Measurements from ENCODE around the gene CCDC174. TPM values are rescaled to one million over a fixed set of nuclear protein-coding genes. Genes with fewer than 3 reads are reported as not detected.
A peak's percentile ranks its signal among the peaks of the same experiment; 100 is the strongest.

The CCDC174 gene
- total RNA-seq, 5 donors from 2014 or later (not counting 1 experiment from before 2014, with no cell fraction given): 36.1 to 48.9 (median 40.6) TPM

DNA sequence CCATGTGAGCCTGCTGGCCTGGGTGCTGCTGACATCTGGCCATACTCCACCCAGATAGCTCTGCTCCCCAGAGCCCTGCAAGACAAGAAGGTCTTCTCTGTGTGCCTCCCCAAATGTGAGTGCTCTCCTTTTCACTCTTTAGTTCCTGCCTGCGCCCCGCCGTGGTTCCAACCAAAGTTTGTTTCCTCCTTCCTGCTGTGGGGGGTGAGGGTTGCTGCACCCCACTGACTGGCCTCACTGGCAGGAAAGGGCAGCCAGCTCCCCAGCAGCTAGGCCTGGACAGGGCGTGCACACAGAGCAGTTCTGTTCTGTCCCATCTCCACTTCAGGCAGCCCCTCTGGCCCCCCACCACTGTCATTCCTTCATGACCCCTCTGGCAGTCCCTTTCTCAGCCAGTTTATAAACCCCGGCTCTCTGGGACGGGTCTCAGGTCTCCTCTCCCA is 5.4 kb upstream of the CCDC174 start:
- H3K36me3 Mint-ChIP-seq: no peaks in the 10 kb centered on the region
- DNase-seq (no peak), ATAC-seq (replicated peaks in 1 of 4) (no peak)
- H3K27me3 ChIP-seq (replicated peaks in 1 of 2; ENCODE audit: control insufficient read depth in 2 of 2, extremely low read depth in 1 of 2, insufficient read depth in 2 of 2, low read length in 1 of 2): peaks cover 2 to 7% of the 10 kb centered on the region in 2 experiments
- H3K27ac ChIP-seq (ENCODE audit: low read length): no peak overlapping the region
- H3K4me1 ChIP-seq (ENCODE audit: control insufficient read depth in 1 of 2, extremely low read depth in 1 of 2, insufficient read depth in 2 of 2, low read length in 2 of 2): peaks cover 2 to 10% of the 10 kb centered on the region in 2 experiments
- no peaks in the 10 kb centered on the region for H3K36me3 ChIP-seq (ENCODE audit: control insufficient read depth in 2 of 2, extremely low read depth in 1 of 2, insufficient read depth in 1 of 2, low read length in 1 of 2)
- WGBS (ENCODE audit: insufficient coverage): 90% methylated on average over 1 of the region's 6 CpGs
- peaks cover 19 to 27% (median 23%) of the 10 kb centered on the region in 3 donors for H3K4me1 Mint-ChIP-seq
- no peaks in the 10 kb centered on the region for H3K9me3 Mint-ChIP-seq
- no peaks in the 10 kb centered on the region for H3K9me3 ChIP-seq
- no peak overlapping the region for H3K4me3 ChIP-seq (ENCODE audit: control insufficient read depth in 1 of 2, extremely low read depth in 1 of 2, low read length in 1 of 2)
- H3K27ac Mint-ChIP-seq: no peak overlapping the region
- ChIA-PET POLR2A (no interaction called here), CTCF (no interaction called here)
- H3K27me3 Mint-ChIP-seq: peaks cover 0 to 8% of the 10 kb centered on the region in 2 donors
- H3K4me3 Mint-ChIP-seq: no peak overlapping the region

DNA sequence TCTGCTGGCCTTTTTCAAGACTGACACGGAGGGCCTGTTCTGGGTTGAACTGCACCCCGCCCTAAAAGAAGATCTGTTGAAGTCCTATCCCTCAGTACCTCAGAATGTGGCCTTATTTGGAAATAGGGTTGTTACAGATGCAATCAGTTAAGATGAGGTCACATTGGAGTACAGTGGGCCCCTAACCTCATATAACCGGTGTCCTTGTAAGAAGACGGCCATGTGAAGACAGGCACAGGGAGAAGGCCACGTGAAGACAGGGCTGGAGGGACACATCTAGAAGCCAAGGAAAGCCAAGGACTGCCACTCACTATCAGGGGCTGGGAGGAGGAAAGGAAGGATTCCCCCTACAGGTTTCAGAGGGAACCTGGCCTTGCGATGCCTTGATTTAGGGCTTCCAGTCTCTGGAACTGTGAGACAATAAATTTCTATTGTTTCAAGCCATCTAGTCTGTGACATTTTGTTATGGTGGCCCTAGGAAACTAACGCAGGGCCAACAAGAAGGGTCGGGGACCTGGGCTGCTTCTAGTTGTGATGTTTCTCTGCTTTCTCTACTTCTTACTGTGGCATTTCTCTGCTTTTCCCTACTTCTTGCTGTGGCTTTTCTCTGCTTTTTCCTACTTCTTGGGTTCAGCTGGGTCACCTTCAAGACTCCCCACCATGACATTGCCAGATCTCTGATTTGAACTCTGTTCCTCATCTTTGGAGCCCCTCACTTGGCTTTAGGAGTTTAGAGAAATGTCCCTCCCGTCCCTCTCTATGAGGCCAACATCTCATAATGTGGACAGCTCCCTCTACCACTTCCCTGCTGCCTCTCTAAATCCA is 4.8 kb upstream of the CCDC174 start:
- peaks cover 2 to 11% of the 10 kb centered on the region in 2 experiments for H3K4me1 ChIP-seq (ENCODE audit: control insufficient read depth in 1 of 2, extremely low read depth in 1 of 2, insufficient read depth in 2 of 2, low read length in 2 of 2)
- ChIA-PET CTCF (no interaction called here), POLR2A (no interaction called here)
- peaks cover 24 to 28% (median 28%) of the 10 kb centered on the region in 3 donors for H3K4me1 Mint-ChIP-seq
- H3K9me3 Mint-ChIP-seq: no peaks in the 10 kb centered on the region
- DNase-seq: no peak
- no peaks in the 10 kb centered on the region for H3K36me3 ChIP-seq (ENCODE audit: control insufficient read depth in 2 of 2, extremely low read depth in 1 of 2, insufficient read depth in 1 of 2, low read length in 1 of 2)
- H3K27me3 Mint-ChIP-seq: peaks cover 0 to 8% of the 10 kb centered on the region in 2 donors
- no peak overlapping the region for H3K27ac Mint-ChIP-seq
- no CpG with 5 or more reads among the region's 9 CpGs for WGBS (ENCODE audit: insufficient coverage)
- peaks cover under 1 to 1% of the 10 kb centered on the region in 2 experiments for H3K27me3 ChIP-seq (replicated peaks in 1 of 2; ENCODE audit: control insufficient read depth in 2 of 2, extremely low read depth in 1 of 2, insufficient read depth in 2 of 2, low read length in 1 of 2)
- ATAC-seq (replicated peaks in 1 of 4): no peak
- no peak overlapping the region for H3K4me3 ChIP-seq (ENCODE audit: control insufficient read depth in 1 of 2, extremely low read depth in 1 of 2, low read length in 1 of 2)
- no peak overlapping the region for H3K27ac ChIP-seq (ENCODE audit: low read length)
- no peaks in the 10 kb centered on the region for H3K36me3 Mint-ChIP-seq
- no peaks in the 10 kb centered on the region for H3K9me3 ChIP-seq
- H3K4me3 Mint-ChIP-seq: no peak overlapping the region

DNA sequence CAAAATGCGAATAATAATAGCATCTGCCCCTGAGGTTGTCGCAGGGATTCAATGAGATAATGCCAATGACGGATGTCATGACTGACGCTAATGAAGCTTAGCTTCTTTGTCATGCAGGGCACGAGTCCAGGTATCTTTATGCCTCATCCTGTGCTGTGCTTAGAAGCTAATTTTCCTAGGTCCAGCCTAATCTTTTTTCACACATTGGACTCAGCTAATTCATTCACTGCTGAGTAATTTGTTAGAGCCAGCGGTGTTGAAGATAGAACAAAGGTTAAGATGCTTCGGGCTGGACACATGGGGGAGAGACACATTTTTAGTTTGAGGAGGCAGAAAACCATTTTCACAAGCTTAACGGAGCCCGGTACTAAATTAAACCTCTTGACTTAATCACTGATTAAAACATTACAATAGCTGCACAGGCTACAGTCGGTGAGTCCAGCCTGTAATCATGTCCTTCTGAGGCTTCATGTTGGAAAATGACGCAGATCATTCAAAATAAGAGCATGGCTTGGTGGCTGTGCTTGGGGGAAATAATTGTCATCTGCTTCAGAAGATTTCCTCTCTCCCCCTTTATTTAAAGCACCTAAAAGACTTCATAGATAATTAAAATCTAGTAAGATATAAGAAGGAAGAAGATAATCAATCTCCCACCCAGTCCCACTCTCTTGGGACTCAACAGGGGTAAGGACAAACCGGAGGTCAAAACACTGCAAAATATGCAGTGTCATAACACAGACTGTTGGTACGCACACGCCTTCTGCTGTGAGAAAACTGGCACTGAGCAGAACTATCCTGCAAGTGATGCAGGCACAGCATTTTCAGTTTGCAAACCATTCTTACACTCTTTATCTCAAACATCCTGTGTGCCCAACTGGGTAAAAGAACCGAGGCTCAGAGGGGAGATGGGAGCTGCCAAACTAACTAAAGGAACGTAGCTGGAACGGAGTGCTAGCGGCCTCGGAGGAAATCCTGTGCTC is 3.3 kb upstream of the CCDC174 start:
- Histone ChIP-seq H3K4me3 (ENCODE audit: control insufficient read depth in 1 of 2, extremely low read depth in 1 of 2, low read length in 1 of 2) (no peak overlapping the region), H3K27me3 (replicated peaks in 1 of 2; ENCODE audit: control insufficient read depth in 2 of 2, extremely low read depth in 1 of 2, insufficient read depth in 2 of 2, low read length in 1 of 2) (no peaks in the 10 kb centered on the region), H3K4me1 (ENCODE audit: control insufficient read depth in 1 of 2, extremely low read depth in 1 of 2, insufficient read depth in 2 of 2, low read length in 2 of 2) (peaks cover 9 to 21% of the 10 kb centered on the region in 2 experiments), H3K36me3 (ENCODE audit: control insufficient read depth in 2 of 2, extremely low read depth in 1 of 2, insufficient read depth in 1 of 2, low read length in 1 of 2) (no peaks in the 10 kb centered on the region), H3K27ac (ENCODE audit: low read length) (no peak overlapping the region), H3K9me3 (no peaks in the 10 kb centered on the region)
- ATAC-seq (replicated peaks in 1 of 4) (no peak), DNase-seq (no peak)
- WGBS (ENCODE audit: insufficient coverage): 81% methylated on average over 7 of the region's 19 CpGs
- Mint-ChIP-seq H3K36me3 (no peaks in the 10 kb centered on the region), H3K9me3 (no peaks in the 10 kb centered on the region), H3K27ac (peak overlapping the region; percentile 17), H3K27me3 (peaks cover 0 to 1% of the 10 kb centered on the region in 2 donors), H3K4me1 (peaks cover 37 to 40% (median 39%) of the 10 kb centered on the region in 3 donors), H3K4me3 (peak overlapping the region; percentile 4 to 22 (median 19))
- CTCF ChIA-PET: interaction anchor here in 1 of 2 donors (0.6 kb wide), 1 partner anchor 17 kb away, joined by 4 read pairs; no protein-coding TSS in a partner anchor
- POLR2A ChIA-PET: no interaction called here

DNA sequence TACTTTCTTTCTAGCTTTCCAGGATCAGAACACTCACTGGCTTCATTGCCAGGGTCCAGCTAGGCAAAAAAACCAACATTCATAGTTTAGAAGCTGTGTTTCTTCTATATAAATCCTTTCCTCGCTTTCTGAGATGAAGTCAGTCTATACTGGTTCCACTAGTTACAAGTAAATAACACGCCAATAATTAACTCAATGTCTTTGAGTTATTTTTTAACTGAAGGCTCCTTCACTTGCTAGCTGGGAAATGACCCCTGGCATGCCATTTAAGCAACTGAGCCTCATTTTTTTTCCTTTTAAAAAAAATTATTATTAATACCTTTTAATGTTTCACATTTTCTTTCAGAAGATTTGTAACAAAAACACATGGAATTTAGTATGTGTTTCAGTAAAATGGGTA is 2.1 kb upstream of the CCDC174 start:
- Mint-ChIP-seq H3K27ac (no peak overlapping the region), H3K27me3 (no peaks in the 10 kb centered on the region), H3K9me3 (no peaks in the 10 kb centered on the region), H3K4me3 (peak overlapping the region in 1 of 3 donors; percentile 98), H3K4me1 (peaks cover 47 to 52% (median 49%) of the 10 kb centered on the region in 3 donors), H3K36me3 (no peaks in the 10 kb centered on the region)
- Histone ChIP-seq H3K27me3 (replicated peaks in 1 of 2; ENCODE audit: control insufficient read depth in 2 of 2, extremely low read depth in 1 of 2, insufficient read depth in 2 of 2, low read length in 1 of 2) (no peaks in the 10 kb centered on the region), H3K9me3 (no peaks in the 10 kb centered on the region), H3K4me1 (ENCODE audit: control insufficient read depth in 1 of 2, extremely low read depth in 1 of 2, insufficient read depth in 2 of 2, low read length in 2 of 2) (peaks cover 15 to 21% of the 10 kb centered on the region in 2 experiments), H3K27ac (ENCODE audit: low read length) (no peak overlapping the region), H3K36me3 (ENCODE audit: control insufficient read depth in 2 of 2, extremely low read depth in 1 of 2, insufficient read depth in 1 of 2, low read length in 1 of 2) (peaks cover 0 to 4% of the 10 kb centered on the region in 2 donors), H3K4me3 (ENCODE audit: control insufficient read depth in 1 of 2, extremely low read depth in 1 of 2, low read length in 1 of 2) (no peak overlapping the region)
- 100% methylated on average over 1 of the region's 2 CpGs for WGBS (ENCODE audit: insufficient coverage)
- no peak for DNase-seq
- ChIA-PET POLR2A (no interaction called here), CTCF (no interaction called here)
- ATAC-seq (replicated peaks in 1 of 4): no peak

DNA sequence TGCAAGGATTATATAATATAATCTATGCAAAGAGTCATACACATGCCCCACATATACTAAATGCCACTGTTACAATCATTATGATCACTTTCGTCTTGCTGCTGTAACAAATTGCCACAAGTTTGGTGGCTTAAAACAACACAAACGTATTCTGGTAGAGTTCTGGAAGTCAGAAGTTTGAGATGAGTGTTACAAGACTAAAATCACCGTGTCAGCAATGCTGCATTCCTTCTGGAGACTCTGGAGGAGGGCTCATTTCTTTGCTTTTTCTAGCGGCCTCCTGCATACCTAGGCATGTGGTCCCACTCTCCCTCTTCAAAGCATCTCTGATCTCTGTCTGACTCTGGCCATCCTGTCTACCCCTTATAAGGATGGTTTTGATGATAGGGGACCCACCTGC is 1.4 kb upstream of the CCDC174 start:
- H3K9me3 Mint-ChIP-seq: no peaks in the 10 kb centered on the region
- H3K4me1 Mint-ChIP-seq: peaks cover 50 to 55% (median 51%) of the 10 kb centered on the region in 3 donors
- DNase-seq: no peak
- peak overlapping the region; percentile 95 to 98 (median 97) for H3K4me3 Mint-ChIP-seq
- no peak overlapping the region for H3K4me3 ChIP-seq (ENCODE audit: control insufficient read depth in 1 of 2, extremely low read depth in 1 of 2, low read length in 1 of 2)
- H3K36me3 ChIP-seq (ENCODE audit: control insufficient read depth in 2 of 2, extremely low read depth in 1 of 2, insufficient read depth in 1 of 2, low read length in 1 of 2): peaks cover 0 to 8% of the 10 kb centered on the region in 2 donors
- H3K9me3 ChIP-seq: no peaks in the 10 kb centered on the region
- peaks cover 1% of the 10 kb centered on the region for H3K36me3 Mint-ChIP-seq
- no peak for ATAC-seq (replicated peaks in 1 of 4)
- H3K27ac Mint-ChIP-seq: peak overlapping the region; percentile 94 to 98
- POLR2A ChIA-PET: interaction anchor here (0.6 to 1.8 kb wide), 6 partner anchors 18 to 756 kb away, joined by 3 to 11 read pairs (median 4); partner anchors contain the start of genes CAPN7 (in 1 of the 2), LSM3 (in 1 of the 2) and XPC (in 1 of the 2)
- no peak overlapping the region for H3K27ac ChIP-seq (ENCODE audit: low read length)
- CTCF ChIA-PET: interaction anchor here in 1 of 2 donors (0.6 kb wide), 1 partner anchor 454 kb away, joined by 3 read pairs; no protein-coding TSS in a partner anchor
- no peaks in the 10 kb centered on the region for H3K27me3 ChIP-seq (replicated peaks in 1 of 2; ENCODE audit: control insufficient read depth in 2 of 2, extremely low read depth in 1 of 2, insufficient read depth in 2 of 2, low read length in 1 of 2)
- H3K4me1 ChIP-seq (ENCODE audit: control insufficient read depth in 1 of 2, extremely low read depth in 1 of 2, insufficient read depth in 2 of 2, low read length in 2 of 2): peaks cover 15 to 21% of the 10 kb centered on the region in 2 experiments
- no peaks in the 10 kb centered on the region for H3K27me3 Mint-ChIP-seq
- 60% methylated on average over 1 of the region's 4 CpGs for WGBS (ENCODE audit: insufficient coverage)

All from T-cell (primary cell).